HG02678 (cell line): ENCODE results near the gene URB1.
"Not testable (repeated sequence)": the region's sequence is repeated elsewhere in the genome, so short reads cannot be mapped to it uniquely, and the experiment has no call there.

ENCODE experiments used
- ATAC-seq: cut with Tn5 transposase; IDR thresholded peaks from one replicate; pipeline ENCODE4 v1.9.1; 2021; ENCODE audit warnings: mild to moderate bottlenecking, moderate library complexity; ENCODE audit not compliant: unreplicated experiment

The URB1 gene

DNA sequence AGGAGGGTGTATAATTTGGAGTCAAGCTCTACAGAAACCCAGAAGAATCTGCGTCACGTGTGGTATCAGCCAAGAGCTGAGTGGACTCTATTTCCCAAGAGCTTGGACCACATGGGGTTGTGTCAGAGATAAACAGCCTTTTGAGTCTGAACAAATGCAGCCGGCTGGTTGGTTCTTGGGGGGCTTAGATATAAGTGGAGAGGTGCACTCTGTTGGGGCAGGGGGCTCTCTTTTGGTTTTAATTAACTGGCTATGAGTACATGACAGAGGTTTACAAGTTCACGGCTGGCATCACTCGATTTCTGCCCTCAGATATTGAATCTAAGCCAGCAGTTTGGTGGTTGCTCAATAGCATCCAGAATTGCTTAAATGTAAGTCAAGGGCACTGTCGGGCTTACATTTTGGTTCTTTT is 94.7 kb downstream of the URB1 start:
- ATAC-seq: no peak

DNA sequence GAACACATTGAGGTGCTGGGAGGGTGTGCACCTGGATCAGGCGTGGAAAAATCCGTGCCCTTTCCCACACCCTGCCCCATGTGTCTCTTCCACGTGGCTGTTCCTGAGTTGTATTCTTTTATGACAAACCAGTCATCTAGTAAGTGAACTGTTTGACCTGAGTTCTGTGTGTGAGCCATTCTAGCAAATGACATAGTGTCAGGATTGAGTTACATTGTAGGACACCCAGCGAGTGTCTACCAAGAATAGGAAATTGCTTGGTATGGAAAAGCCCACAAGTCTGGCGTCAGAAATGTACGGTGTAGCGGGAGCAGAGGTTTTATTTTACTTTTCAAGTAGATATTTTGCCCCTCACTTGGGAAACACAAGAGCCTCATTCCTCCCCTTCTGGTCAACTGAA is 95.4 kb downstream of the URB1 start:
- no peak for ATAC-seq

DNA sequence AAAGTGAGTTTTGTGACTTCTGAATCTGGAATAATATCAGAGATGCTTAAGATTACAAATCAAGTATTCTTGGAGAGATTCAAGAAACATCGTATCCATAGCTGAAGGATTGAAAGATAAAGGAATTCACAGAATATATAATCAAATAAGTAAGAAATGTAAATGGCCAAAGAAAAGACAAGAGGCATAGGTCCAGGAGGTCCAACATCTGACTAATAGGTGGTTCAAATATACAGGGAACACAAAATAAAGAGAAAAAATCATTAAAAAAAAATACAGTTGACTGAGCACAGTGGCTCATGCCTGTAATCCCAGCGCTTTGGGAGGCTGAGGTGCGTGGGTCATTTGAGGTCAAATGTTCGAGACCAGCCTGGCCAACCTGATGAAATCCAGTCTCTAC is 107.3 kb downstream of the URB1 start:
- ATAC-seq: no peak

DNA sequence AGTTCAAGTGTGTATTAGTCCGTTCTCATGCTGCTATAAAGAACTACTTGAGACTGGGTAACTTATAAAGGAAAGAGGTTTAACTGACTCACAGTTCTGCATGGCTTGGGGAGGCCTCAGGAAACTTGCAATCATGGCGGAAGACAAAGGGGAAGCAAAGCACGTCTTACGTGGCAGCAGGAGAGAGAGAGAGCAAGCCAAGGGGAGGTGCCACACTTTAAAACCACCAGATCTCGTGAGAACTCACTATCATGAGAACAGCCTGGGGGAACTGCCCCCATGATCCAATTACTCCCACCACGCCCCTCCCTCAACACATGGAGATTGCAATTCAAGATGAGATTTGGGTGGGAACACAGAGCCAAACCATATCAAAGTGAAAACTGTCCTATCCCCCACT is 109.8 kb downstream of the URB1 start:
- ATAC-seq: no peak

DNA sequence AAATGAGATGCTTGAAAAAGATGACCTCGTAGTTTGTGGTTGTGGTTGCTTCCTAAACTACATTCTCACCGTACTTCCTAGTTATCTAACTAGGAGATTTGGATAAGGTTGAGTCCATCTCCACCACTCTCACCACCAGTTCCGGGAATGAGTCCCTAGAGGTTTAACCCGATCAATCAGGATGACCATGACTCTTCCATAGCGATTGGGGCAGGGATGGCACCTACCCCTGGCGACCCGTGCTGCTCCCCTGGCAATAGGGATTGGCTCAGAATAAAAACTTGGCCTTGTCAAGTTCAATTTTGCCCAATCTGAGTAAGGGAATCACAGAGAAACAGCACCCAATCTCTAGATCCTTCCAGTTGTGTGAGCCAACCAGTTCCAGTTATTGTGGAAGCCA is 111.3 kb downstream of the URB1 start:
- no peak for ATAC-seq

DNA sequence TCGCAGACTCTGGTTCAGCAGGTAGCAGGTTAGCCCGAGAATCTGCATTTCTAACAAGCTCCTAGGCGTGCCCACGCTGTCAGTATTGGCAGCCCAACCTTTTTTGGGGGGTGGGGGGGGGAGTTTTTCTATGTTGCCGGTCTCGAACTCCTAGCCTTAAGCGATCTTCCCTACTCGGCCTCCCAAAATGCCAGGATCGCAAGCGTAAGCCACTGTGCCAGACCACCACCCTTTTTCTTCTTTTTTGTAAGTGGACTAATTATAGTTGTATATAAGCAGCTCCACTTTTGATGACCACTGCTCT is 113.5 kb downstream of the URB1 start:
- peak; percentile 19 for ATAC-seq

DNA sequence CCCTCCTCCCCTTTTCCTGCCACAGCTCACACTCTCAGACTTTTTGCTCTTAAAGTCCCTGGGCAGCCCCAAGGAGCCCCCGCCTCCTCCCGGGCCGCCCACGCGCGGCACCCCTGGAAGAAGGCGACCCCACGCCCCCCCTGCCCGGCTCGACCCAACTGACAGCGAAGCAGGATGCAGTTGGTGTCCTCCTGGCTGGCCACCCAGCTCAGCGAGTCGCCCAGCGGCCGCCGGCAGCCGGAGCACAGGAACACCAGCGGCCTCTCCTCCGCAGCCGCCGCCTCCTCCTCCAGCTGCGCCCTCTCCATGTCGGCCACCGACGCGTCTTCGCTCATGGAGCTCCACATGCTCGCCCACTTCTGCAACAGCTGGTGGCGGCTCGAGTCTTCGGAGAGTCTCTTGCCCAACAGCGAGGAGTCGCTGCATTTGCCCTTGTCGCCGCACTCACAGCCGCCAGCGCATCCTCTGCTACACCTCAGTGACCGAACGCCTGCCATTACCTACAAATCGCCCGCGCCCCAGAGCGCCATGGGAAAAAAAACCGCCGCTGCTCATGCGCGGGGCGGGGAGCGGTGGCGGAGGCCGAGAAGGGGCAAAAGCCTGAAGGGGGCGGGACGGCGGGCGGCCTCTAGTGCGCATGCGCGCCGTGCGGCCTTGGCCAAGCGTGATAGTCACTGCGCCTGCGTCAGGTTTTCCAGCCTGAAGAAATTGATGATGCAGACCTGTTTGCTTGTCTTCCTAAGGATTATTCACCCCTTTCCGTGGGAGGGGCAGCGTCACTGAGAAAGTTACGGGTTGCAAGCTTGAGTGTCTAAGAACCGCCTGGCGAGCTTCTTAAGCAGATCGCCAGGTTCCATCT is 114.1 kb downstream of the URB1 start, which contains the start of gene MIS18A:
Gene MIS18A (minus strand): TSS at position 532 of the 859 bp plus-strand sequence. CDS start 35 bp downstream, at position 497.
- peak; percentile 96 for ATAC-seq

DNA sequence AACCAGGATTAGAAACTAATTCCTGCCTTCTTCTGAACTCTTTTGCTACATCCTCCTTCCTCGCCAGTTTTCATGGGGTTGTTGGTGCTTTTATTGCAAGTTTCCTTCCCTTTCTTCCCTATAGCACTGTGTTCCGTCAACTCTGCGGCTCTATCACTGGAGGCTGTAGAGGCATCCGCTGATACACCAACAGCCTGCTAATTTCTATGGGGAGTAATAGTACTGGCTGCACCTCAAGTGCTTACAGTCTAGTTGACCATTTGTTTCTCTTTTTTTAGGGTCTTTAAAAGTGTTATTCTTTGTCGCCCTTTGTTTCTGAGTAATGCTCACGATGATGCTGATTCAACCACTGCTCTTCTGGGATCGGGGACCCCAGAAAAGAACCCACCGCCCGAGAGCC is 114.7 kb downstream of the URB1 start:
- ATAC-seq: no peak

DNA sequence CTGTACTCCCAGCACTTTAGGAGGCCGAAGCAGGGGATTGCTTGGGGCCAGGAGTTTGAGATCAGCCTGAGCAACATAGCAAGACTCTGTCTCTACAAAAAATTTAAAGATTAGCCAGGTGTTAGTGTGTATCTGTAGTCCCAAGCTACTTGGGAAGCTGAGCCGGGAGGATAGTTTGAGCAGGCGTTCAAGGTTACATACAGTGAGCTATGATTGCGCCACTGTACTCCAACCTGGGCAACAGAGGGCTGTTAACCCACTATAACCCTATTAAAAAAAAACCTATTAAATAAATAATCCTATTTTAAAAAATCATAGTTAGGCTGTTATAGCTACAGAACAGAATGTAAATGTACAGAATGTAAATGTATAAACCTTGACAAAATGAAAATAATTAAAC is 116.1 kb downstream of the URB1 start:
- no peak for ATAC-seq

DNA sequence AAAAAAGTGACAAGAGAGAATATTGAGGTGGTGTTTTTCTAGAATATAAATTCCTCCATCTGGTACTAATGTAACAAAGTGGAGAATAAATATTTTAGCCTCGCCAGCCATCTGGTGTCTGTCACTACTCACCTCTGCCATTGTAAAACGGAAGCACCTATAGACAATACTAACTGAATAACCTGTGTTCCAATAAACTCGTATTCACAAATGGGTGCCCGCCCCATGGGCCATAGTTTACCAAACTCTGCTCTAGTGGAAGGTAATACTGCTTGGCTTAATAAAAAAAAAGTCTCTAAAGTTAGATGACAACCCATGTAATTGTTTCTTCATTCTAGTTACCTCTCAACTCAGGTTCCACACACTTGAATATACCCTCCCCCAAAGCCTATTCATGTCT is 122.1 kb downstream of the URB1 start:
- ATAC-seq: no peak

DNA sequence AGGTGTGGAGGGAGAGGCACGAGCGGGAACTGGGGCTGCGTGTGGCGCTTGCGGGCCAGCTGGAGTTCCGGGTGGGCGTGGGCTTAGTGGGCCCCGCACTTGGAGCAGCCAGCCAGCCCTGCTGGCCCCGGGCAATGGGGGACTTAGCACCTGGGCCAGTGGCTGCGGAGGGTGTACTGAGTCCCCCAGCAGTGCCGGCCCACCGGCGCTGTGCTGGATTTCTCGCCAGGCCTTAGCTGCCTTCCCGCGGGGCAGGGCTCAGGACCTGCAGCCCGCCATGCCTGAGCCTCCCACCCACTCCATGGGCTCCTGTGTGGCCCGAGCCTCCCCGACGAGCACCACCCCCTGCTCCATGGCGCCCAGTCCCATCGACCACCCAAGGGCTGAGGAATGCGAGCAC is 127.5 kb downstream of the URB1 start:
- ATAC-seq: not testable (repeated sequence)

DNA sequence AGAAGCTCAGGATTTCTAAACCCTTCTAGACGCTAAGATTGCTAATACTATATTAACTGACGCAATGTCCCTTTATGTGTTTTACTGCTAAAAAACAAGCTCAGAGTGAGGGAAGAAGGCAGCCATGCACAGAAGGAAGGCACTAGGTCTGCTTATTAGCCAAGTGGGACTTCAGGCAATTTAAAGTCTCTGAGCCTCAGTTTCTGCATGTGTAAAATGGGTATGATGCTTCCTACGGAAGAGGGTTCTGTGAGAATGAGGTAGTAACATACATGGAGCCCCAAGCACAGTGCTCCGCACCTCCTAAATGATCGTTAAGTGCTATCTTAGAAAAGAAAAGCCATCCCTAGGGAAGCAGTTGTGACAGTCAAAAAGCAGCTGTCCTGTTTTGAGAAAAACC is 130.9 kb downstream of the URB1 start:
- ATAC-seq: no peak
